ENCODE results near the gene ERICH6. TPM values are rescaled to one million over a fixed set of nuclear protein-coding genes. Genes with fewer than 3 reads are reported as not detected.

ERICH6 gene
- total RNA-seq, 1 donor = under 0.01 TPM

- Histone ChIP-seq H3K9me3 (ENCODE audit: low read depth, low read length) (no peaks in the 10 kb centered on the region), H3K27ac (ENCODE audit: low read depth, low read length) (no peak overlapping the region), H4K20me1 (ENCODE audit: insufficient read depth, low read length) (no peaks in the 10 kb centered on the region), H3K36me3 (ENCODE audit: insufficient read depth, low read length) (no peaks in the 10 kb centered on the region), H3K4me1 (ENCODE audit: insufficient read depth, low read length) (no peaks in the 10 kb centered on the region), H3K27me3 (ENCODE audit: insufficient read depth, low read length) (no peaks in the 10 kb centered on the region), H3K4me3 (ENCODE audit: insufficient read depth, low read length) (no peak overlapping the region), H2AFZ (ENCODE audit: low read length) (no peak overlapping the region), H3K4me2 (ENCODE audit: insufficient read depth, low read length) (no peak overlapping the region), H3K79me2 (ENCODE audit: insufficient read depth, low read length) (no peaks in the 10 kb centered on the region)
- TF ChIP-seq CTCF (IDR thresholded peaks at IDR 0.05; ENCODE audit: extremely low read depth, low read depth, low read length) = no peak
- no peak for DNase-seq (ENCODE audit: insufficient read length, low spot score, missing footprints)
These were observed 64.5 kb downstream of the ERICH6 start for GRCh38 chr3:150639262-150639661.

GRCh38 chr3:150636258-150636657 lies 67.5 kb downstream of the ERICH6 start:
- TF ChIP-seq CTCF (IDR thresholded peaks at IDR 0.05; ENCODE audit: extremely low read depth, low read depth, low read length) = no peak
- no peaks in the 10 kb centered on the region for H3K9me3 ChIP-seq (ENCODE audit: low read depth, low read length)
- H3K27me3 ChIP-seq (ENCODE audit: insufficient read depth, low read length) = no peaks in the 10 kb centered on the region
- H2AFZ ChIP-seq (ENCODE audit: low read length) = no peak overlapping the region
- peaks cover 4% of the 10 kb centered on the region for H3K36me3 ChIP-seq (ENCODE audit: insufficient read depth, low read length)
- H3K79me2 ChIP-seq (ENCODE audit: insufficient read depth, low read length) = no peaks in the 10 kb centered on the region
- no peak overlapping the region for H3K4me3 ChIP-seq (ENCODE audit: insufficient read depth, low read length)
- H4K20me1 ChIP-seq (ENCODE audit: insufficient read depth, low read length) = no peaks in the 10 kb centered on the region
- DNase-seq (ENCODE audit: insufficient read length, low spot score, missing footprints) = peak; percentile 21
- no peak overlapping the region for H3K4me2 ChIP-seq (ENCODE audit: insufficient read depth, low read length)
- H3K27ac ChIP-seq (ENCODE audit: low read depth, low read length) = no peak overlapping the region
- no peaks in the 10 kb centered on the region for H3K4me1 ChIP-seq (ENCODE audit: insufficient read depth, low read length)

GRCh38 chr3:150635526-150635925 lies 68.2 kb downstream of the ERICH6 start:
- no peak overlapping the region for H3K4me3 ChIP-seq (ENCODE audit: insufficient read depth, low read length)

GRCh38 chr3:150635076-150635475 lies 68.6 kb downstream of the ERICH6 start:
- no peak overlapping the region for H2AFZ ChIP-seq (ENCODE audit: low read length)
- H3K27me3 ChIP-seq (ENCODE audit: insufficient read depth, low read length) = no peaks in the 10 kb centered on the region
- no peaks in the 10 kb centered on the region for H3K9me3 ChIP-seq (ENCODE audit: low read depth, low read length)
- no peak for TF ChIP-seq CTCF (IDR thresholded peaks at IDR 0.05; ENCODE audit: extremely low read depth, low read depth, low read length)
- H3K4me3 ChIP-seq (ENCODE audit: insufficient read depth, low read length) = no peak overlapping the region
- no peaks in the 10 kb centered on the region for H3K79me2 ChIP-seq (ENCODE audit: insufficient read depth, low read length)
- no peak overlapping the region for H3K27ac ChIP-seq (ENCODE audit: low read depth, low read length)
- H4K20me1 ChIP-seq (ENCODE audit: insufficient read depth, low read length) = no peaks in the 10 kb centered on the region
- H3K36me3 ChIP-seq (ENCODE audit: insufficient read depth, low read length) = peaks cover 9% of the 10 kb centered on the region
- no peak for DNase-seq (ENCODE audit: insufficient read length, low spot score, missing footprints)
- no peak overlapping the region for H3K4me2 ChIP-seq (ENCODE audit: insufficient read depth, low read length)
- H3K4me1 ChIP-seq (ENCODE audit: insufficient read depth, low read length) = no peaks in the 10 kb centered on the region

More at GRCh38 chr3:150635526-150635925, 68.2 kb downstream of the ERICH6 start:
- H3K4me1 ChIP-seq (ENCODE audit: insufficient read depth, low read length) = no peaks in the 10 kb centered on the region
- no peak for DNase-seq (ENCODE audit: insufficient read length, low spot score, missing footprints)
- no peaks in the 10 kb centered on the region for H4K20me1 ChIP-seq (ENCODE audit: insufficient read depth, low read length)
- H2AFZ ChIP-seq (ENCODE audit: low read length) = no peak overlapping the region
- no peak for TF ChIP-seq CTCF (IDR thresholded peaks at IDR 0.05; ENCODE audit: extremely low read depth, low read depth, low read length)
- no peaks in the 10 kb centered on the region for H3K79me2 ChIP-seq (ENCODE audit: insufficient read depth, low read length)
- peaks cover 5% of the 10 kb centered on the region for H3K36me3 ChIP-seq (ENCODE audit: insufficient read depth, low read length)
- no peak overlapping the region for H3K4me2 ChIP-seq (ENCODE audit: insufficient read depth, low read length)
- H3K27me3 ChIP-seq (ENCODE audit: insufficient read depth, low read length) = no peaks in the 10 kb centered on the region
- no peak overlapping the region for H3K27ac ChIP-seq (ENCODE audit: low read depth, low read length)
- H3K9me3 ChIP-seq (ENCODE audit: low read depth, low read length) = no peaks in the 10 kb centered on the region
